B cell (primary cell): ENCODE results near the gene DYNC2H1. TPM values are rescaled to one million over a fixed set of nuclear protein-coding genes. Genes with fewer than 3 reads are reported as not detected.
"Not testable (repeated sequence)": the region's sequence is repeated elsewhere in the genome, so short reads cannot be mapped to it uniquely, and the experiment has no call there.

Source experiments
- ATAC-seq: fragments of 200-7000 bp; cut with Tn5 transposase; one replicate; pipeline ENCODE4 v1.10.0; 2021; ENCODE audit warnings: low read depth, mild to moderate bottlenecking, moderate number of reproducible peaks, moderate library complexity
- CTCF ChIA-PET: fragments of 350-600 bp; sonication (Branson Sonifier 250); formaldehyde crosslinking; loops from one replicate; lab custom pipeline; 2021; ENCODE audit warnings: antibody characterized with exemption, inconsistent platforms; lab: Charles Lee
- POLR2A ChIA-PET: fragments of 350-600 bp; sonication (Branson Sonifier 250); formaldehyde crosslinking; loops from one replicate; lab custom pipeline; 2021; ENCODE audit warnings: antibody characterized with exemption; lab: Charles Lee
- DNase-seq: peaks from one replicate; pipeline ENCODE4 v3.0.0; 2013
- H2AFZ ChIP-seq: 2 replicates; pipeline ENCODE4 v1.6.1; 2012; ENCODE audit warnings: mild to moderate bottlenecking, low read depth, low read length; ENCODE audit not compliant: insufficient read depth, poor library complexity, severe bottlenecking
- H3K27ac ChIP-seq, 2 donors: 1 replicate in 1 of 2; 2 replicates in 1 of 2; pipeline ENCODE4 v1.5.1; 2012 to 2013; ENCODE audit warnings: low read length in 2 of 2, mild to moderate bottlenecking in 2 of 2, moderate library complexity in 1 of 2
- H3K27me3 ChIP-seq, 4 experiments: fragments of 200-600 bp in 1 of 4; sonication (generic) in 1 of 4; replicated peaks in 1 of 4; 1 replicate in 2 of 4; 2 replicates in 2 of 4; pipeline versions ENCODE4 v1.6.1 to v1.7.0; 2013 to 2016; ENCODE audit warnings: low read length in 3 of 4, mild to moderate bottlenecking in 2 of 4, mixed read lengths in 1 of 4, moderate library complexity in 1 of 4; ENCODE audit not compliant: insufficient read depth in 4 of 4, control insufficient read depth in 3 of 4; ENCODE audit errors: control extremely low read depth in 1 of 4
- H3K36me3 ChIP-seq, 2 experiments: replicated peaks in 1 of 2; 1 replicate in 1 of 2; 2 replicates in 1 of 2; pipeline versions ENCODE4 v1.6.1 to v1.7.1; 2013; ENCODE audit warnings: low read length in 1 of 2; ENCODE audit not compliant: insufficient read depth in 2 of 2, control insufficient read depth in 1 of 2; ENCODE audit errors: control extremely low read depth in 1 of 2, extremely low read depth in 1 of 2
- H3K4me1 ChIP-seq, 2 donors: fragments of 200-600 bp in 1 of 2; sonication (generic) in 1 of 2; 1 replicate in 1 of 2; 2 replicates in 1 of 2; pipeline versions ENCODE4 v1.5.1 to v1.6.1; 2013 to 2017; ENCODE audit warnings: low read length in 2 of 2; ENCODE audit not compliant: control insufficient read depth in 2 of 2, insufficient read depth in 2 of 2
- H3K4me2 ChIP-seq: replicated peaks from 2 replicates; pipeline ENCODE3; 2012; ENCODE audit warnings: mild to moderate bottlenecking, low read depth, low read length; ENCODE audit not compliant: poor library complexity, severe bottlenecking
- H3K4me3 ChIP-seq, 5 experiments: fragments of 200-600 bp in 1 of 5; sonication (generic) in 1 of 5; 1 replicate in 3 of 5; 2 replicates in 2 of 5; pipeline versions ENCODE4 v1.5.1 to v1.7.0; 2011 to 2016; ENCODE audit warnings: low read length in 4 of 5, mild to moderate bottlenecking in 4 of 5, low read depth in 2 of 5, control low read depth in 1 of 5, moderate library complexity in 1 of 5; ENCODE audit not compliant: insufficient read depth in 1 of 5; ENCODE audit errors: control extremely low read depth in 1 of 5, extremely low read depth in 1 of 5
- H3K79me2 ChIP-seq: fragments of 200-600 bp; sonication (generic); one replicate; pipeline ENCODE4 v1.6.0; 2016; ENCODE audit warnings: low read length; ENCODE audit not compliant: control insufficient read depth, insufficient read depth
- H3K9ac ChIP-seq: fragments of 200-600 bp; sonication (generic); 2 replicates; pipeline ENCODE4 v1.6.1; 2017; ENCODE audit warnings: mild to moderate bottlenecking, low read length, moderate library complexity
- H3K9me3 ChIP-seq, 3 donors: one replicate each; pipeline versions ENCODE4 v1.6.1 to v1.7.1; 2013; ENCODE audit warnings: low read length in 2 of 3; ENCODE audit not compliant: control insufficient read depth in 2 of 3, insufficient read depth in 1 of 3; ENCODE audit errors: control extremely low read depth in 1 of 3
- H4K20me1 ChIP-seq: 2 replicates; pipeline ENCODE4 v1.6.0; 2012; ENCODE audit warnings: mild to moderate bottlenecking, low read length; ENCODE audit not compliant: insufficient read depth, control insufficient read depth, poor library complexity, severe bottlenecking
- H3K27ac Mint-ChIP-seq: one replicate; pipeline ENCODE4 v1.8.0; 2021; ENCODE audit warnings: mixed read lengths
- H3K27me3 Mint-ChIP-seq: one replicate; pipeline ENCODE4 v1.8.0; 2021; ENCODE audit warnings: mixed read lengths
- H3K4me1 Mint-ChIP-seq: one replicate; pipeline ENCODE4 v1.8.0; 2021; ENCODE audit warnings: mixed read lengths
- H3K4me3 Mint-ChIP-seq: one replicate; pipeline ENCODE4 v1.8.0; 2021; ENCODE audit warnings: mixed read lengths
- H3K9me3 Mint-ChIP-seq: one replicate; pipeline ENCODE4 v1.8.0; 2022; ENCODE audit warnings: mixed read lengths; ENCODE audit not compliant: insufficient read depth
- EZH2 ChIP-seq: IDR thresholded peaks from 2 replicates; pipeline ENCODE4 v1.6.1; 2012; ENCODE audit warnings: borderline replicate concordance, low read depth, mild to moderate bottlenecking, moderate library complexity, low read length; ENCODE audit not compliant: insufficient read depth, poor library complexity, severe bottlenecking
- WGBS: methylation state at CpG from one replicate; pipeline ENCODE4 v1.1.5; 2013; ENCODE audit warnings: missing lambda C conversion rate; ENCODE audit not compliant: insufficient coverage; 5-methylcytosine and 5-hydroxymethylcytosine counted together
- intact Hi-C: fragments of 100-400 bp; cut with micrococcal nuclease; formaldehyde crosslinking; loops from one replicate; pipeline ENCODE4 v1.10.0; 2022
- polyA plus RNA-seq: library from polyadenylated mRNA; depleted of rRNA; stranded (reverse); fragments of >200 nt; gene quantifications from 2 replicates; pipeline ENCODE4 v1.2.3, GENCODE V29; 2012
- total RNA-seq, 2 donors: library from RNA; stranded (reverse); fragments of 120-200 nt in 1 of 2; gene quantifications; 1 replicate in 1 of 2; 2 replicates in 1 of 2; pipeline versions ENCODE4 v1.2.3 to v1.2.4, GENCODE V29; 2013 to 2022
- TF ChIP-seq, protein P1 (sequence below): fragments of 200-600 bp; IDR thresholded peaks from one replicate; pipeline ENCODE4 v1.8.0; 2022; ENCODE audit warnings: antibody characterized with exemption, mild to moderate bottlenecking

Gene DYNC2H1
- total and polyA plus RNA-seq, 2 donors (not counting 1 experiment from before 2014, with no cell fraction given), result 0.92 to 7.8 TPM

DNA sequence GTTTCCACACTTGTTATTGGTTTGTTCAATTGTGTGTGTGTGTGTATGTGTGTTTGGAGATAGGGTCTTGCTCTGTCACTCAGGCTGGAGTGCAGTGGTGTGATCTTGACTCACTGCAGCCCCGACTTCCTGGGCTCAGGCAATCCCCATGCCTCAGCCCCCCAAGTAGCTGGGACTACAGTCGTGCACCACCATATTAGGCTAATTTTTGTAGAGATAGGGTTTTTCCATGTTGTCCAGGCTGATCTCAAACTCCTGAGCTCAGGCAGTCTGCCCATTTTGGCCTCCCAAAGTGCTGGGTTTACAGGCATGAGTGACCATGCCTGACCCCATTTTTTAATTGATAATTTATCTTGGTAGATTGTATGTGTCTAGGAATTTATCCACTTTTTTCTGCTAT, 263.7 kb downstream of the DYNC2H1 start:
- WGBS, result 67% methylated on average over 1 of the region's 2 CpGs
- DNase-seq (no peak), ATAC-seq (no peak)

DNA sequence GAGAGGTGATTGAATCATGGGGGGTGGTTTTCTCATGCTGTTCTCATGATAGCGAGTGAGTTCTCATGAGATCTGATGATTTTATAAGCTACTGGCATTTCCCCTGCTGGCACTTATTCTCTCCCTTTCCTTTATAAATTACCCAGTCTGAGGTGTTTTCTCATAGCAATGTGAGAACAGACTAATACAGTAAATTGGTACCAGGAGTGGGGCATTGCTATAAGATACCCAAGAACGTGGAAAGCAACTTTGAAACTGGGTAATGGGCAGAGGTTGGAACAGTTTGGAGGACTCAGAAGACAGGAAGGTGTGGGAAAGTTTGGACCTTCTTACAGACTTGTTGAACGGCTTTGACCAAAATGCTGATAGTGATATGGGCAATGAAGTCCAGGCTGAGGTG, 265.0 kb downstream of the DYNC2H1 start:
- H4K20me1 ChIP-seq, H3K27ac Mint-ChIP-seq, CTCF ChIA-PET, H2AFZ ChIP-seq, H3K9ac ChIP-seq, H3K79me2 ChIP-seq, H3K27me3 ChIP-seq, intact Hi-C loops, H3K4me3 ChIP-seq, H3K36me3 ChIP-seq, DNase-seq, H3K4me2 ChIP-seq, H3K27me3 Mint-ChIP-seq, H3K4me3 Mint-ChIP-seq, ATAC-seq, H3K4me1 ChIP-seq, H3K4me1 Mint-ChIP-seq, H3K27ac ChIP-seq, POLR2A ChIA-PET: not testable (repeated sequence)
- H3K9me3 Mint-ChIP-seq, result peaks cover 16% of the 10 kb centered on the region
- 40% methylated on average over 2 of the region's 3 CpGs for WGBS
- H3K9me3 ChIP-seq, result peaks cover 0 to 17% (median 12%) of the 10 kb centered on the region in 3 donors

More for the DNA sequence above, 263.7 kb downstream of the DYNC2H1 start:
- H3K27ac Mint-ChIP-seq, result no peak overlapping the region
- no peak overlapping the region for H2AFZ ChIP-seq
- no peaks in the 10 kb centered on the region for H3K4me1 ChIP-seq
- no peaks in the 10 kb centered on the region for H3K36me3 ChIP-seq
- H3K79me2 ChIP-seq, result no peaks in the 10 kb centered on the region
- H3K4me1 Mint-ChIP-seq, result no peaks in the 10 kb centered on the region
- H3K9me3 Mint-ChIP-seq, result peaks cover 16% of the 10 kb centered on the region
- peaks cover 0 to 17% (median 12%) of the 10 kb centered on the region in 3 donors for H3K9me3 ChIP-seq
- H3K9ac ChIP-seq, result no peak overlapping the region
- TF ChIP-seq, protein P1, sequence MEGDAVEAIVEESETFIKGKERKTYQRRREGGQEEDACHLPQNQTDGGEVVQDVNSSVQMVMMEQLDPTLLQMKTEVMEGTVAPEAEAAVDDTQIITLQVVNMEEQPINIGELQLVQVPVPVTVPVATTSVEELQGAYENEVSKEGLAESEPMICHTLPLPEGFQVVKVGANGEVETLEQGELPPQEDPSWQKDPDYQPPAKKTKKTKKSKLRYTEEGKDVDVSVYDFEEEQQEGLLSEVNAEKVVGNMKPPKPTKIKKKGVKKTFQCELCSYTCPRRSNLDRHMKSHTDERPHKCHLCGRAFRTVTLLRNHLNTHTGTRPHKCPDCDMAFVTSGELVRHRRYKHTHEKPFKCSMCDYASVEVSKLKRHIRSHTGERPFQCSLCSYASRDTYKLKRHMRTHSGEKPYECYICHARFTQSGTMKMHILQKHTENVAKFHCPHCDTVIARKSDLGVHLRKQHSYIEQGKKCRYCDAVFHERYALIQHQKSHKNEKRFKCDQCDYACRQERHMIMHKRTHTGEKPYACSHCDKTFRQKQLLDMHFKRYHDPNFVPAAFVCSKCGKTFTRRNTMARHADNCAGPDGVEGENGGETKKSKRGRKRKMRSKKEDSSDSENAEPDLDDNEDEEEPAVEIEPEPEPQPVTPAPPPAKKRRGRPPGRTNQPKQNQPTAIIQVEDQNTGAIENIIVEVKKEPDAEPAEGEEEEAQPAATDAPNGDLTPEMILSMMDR, result no peak
- TF ChIP-seq EZH2, result no peak
- no peak overlapping the region for H3K4me3 ChIP-seq
- no peak overlapping the region for H3K4me2 ChIP-seq
- H3K27ac ChIP-seq, result no peak overlapping the region
- no peak overlapping the region for H3K4me3 Mint-ChIP-seq
- POLR2A ChIA-PET, result no interaction called here
- intact Hi-C loops, result no loop called here
- CTCF ChIA-PET, result no interaction called here
- no peaks in the 10 kb centered on the region for H4K20me1 ChIP-seq
- H3K27me3 Mint-ChIP-seq, result no peaks in the 10 kb centered on the region
- no peaks in the 10 kb centered on the region for H3K27me3 ChIP-seq
